CD14-positive monocyte (primary cell): Measurements from ENCODE around the gene GTPBP4. TPM values are rescaled to one million over a fixed set of nuclear protein-coding genes. Genes with fewer than 3 reads are reported as not detected.

Experiments
- DNase-seq, 3 donors: peaks; one replicate each; pipeline ENCODE4 v3.0.0-alpha.2; 2011 to 2022
- H2AFZ ChIP-seq: 2 replicates; pipeline ENCODE4 v1.6.0; 2012; ENCODE audit warnings: mild to moderate bottlenecking, low read depth, low read length, inconsistent platforms; ENCODE audit not compliant: insufficient read depth, poor library complexity, severe bottlenecking
- H3K27ac ChIP-seq, 2 donors: 1 replicate in 1 of 2; 2 replicates in 1 of 2; pipeline ENCODE4 v1.5.1; 2012 to 2013; ENCODE audit warnings: low read length in 2 of 2, control low read depth in 1 of 2, inconsistent platforms in 1 of 2, low read depth in 1 of 2, mild to moderate bottlenecking in 1 of 2
- H3K27me3 ChIP-seq, 2 donors: one replicate each; pipeline versions ENCODE4 v1.6.0 to v1.6.1; 2011 to 2013; ENCODE audit warnings: low read length in 2 of 2; ENCODE audit not compliant: control insufficient read depth in 2 of 2, insufficient read depth in 2 of 2
- H3K36me3 ChIP-seq, 2 donors: replicated peaks in 1 of 2; 1 replicate in 1 of 2; 2 replicates in 1 of 2; pipeline versions ENCODE4 v1.5.1 to v1.6.1; 2012 to 2013; ENCODE audit warnings: low read length in 2 of 2, control low read depth in 1 of 2, inconsistent platforms in 1 of 2, mild to moderate bottlenecking in 1 of 2; ENCODE audit not compliant: insufficient read depth in 2 of 2, control insufficient read depth in 1 of 2
- H3K4me1 ChIP-seq, 2 donors: 1 replicate in 1 of 2; 2 replicates in 1 of 2; pipeline versions ENCODE4 v1.5.1 to v1.6.1; 2012 to 2013; ENCODE audit warnings: low read length in 2 of 2, control low read depth in 1 of 2, inconsistent platforms in 1 of 2, mild to moderate bottlenecking in 1 of 2, moderate library complexity in 1 of 2; ENCODE audit not compliant: insufficient read depth in 2 of 2, control insufficient read depth in 1 of 2
- H3K4me2 ChIP-seq: replicated peaks from 2 replicates; pipeline ENCODE3; 2012; ENCODE audit warnings: low read length, moderate library complexity, mild to moderate bottlenecking; ENCODE audit not compliant: poor library complexity, severe bottlenecking; ENCODE audit errors: extremely low read depth
- H3K4me3 ChIP-seq, 3 experiments: fragments of 200-600 bp in 1 of 3; sonication (generic) in 1 of 3; replicated peaks in 1 of 3; 1 replicate in 2 of 3; 2 replicates in 1 of 3; pipeline ENCODE4 v1.5.1; 2011 to 2013; ENCODE audit warnings: low read length in 3 of 3, mild to moderate bottlenecking in 3 of 3, control low read depth in 2 of 3, low read depth in 2 of 3, inconsistent platforms in 1 of 3, moderate library complexity in 1 of 3
- H3K79me2 ChIP-seq: 2 replicates; pipeline ENCODE4 v1.6.0; 2012; ENCODE audit warnings: mild to moderate bottlenecking, control low read depth, inconsistent platforms, low read length, moderate library complexity; ENCODE audit not compliant: insufficient read depth
- H3K9ac ChIP-seq: 2 replicates; pipeline ENCODE4 v1.6.0; 2017; ENCODE audit warnings: low read length, mild to moderate bottlenecking; ENCODE audit not compliant: insufficient read depth, poor library complexity, severe bottlenecking
- H3K9me3 ChIP-seq, 2 donors: replicated peaks in 1 of 2; 1 replicate in 1 of 2; 2 replicates in 1 of 2; pipeline versions ENCODE4 v1.5.1 to v1.6.1; 2012 to 2013; ENCODE audit warnings: low read length in 2 of 2, control low read depth in 1 of 2; ENCODE audit not compliant: control insufficient read depth in 1 of 2, insufficient read depth in 1 of 2
- H4K20me1 ChIP-seq: 2 replicates; pipeline ENCODE4 v1.6.0; 2012; ENCODE audit warnings: mild to moderate bottlenecking, low read length, control low read depth, moderate library complexity; ENCODE audit not compliant: insufficient read depth
- H3K27ac Mint-ChIP-seq, 7 donors: one replicate each; pipeline ENCODE4 v1.8.0; 2020; ENCODE audit warnings: mild to moderate bottlenecking in 7 of 7, mixed read lengths in 7 of 7, moderate library complexity in 6 of 7, inconsistent platforms in 2 of 7
- H3K27me3 Mint-ChIP-seq, 3 donors: one replicate each; pipeline ENCODE4 v1.8.0; 2021 to 2022; ENCODE audit warnings: low read depth in 3 of 3, mild to moderate bottlenecking in 3 of 3, mixed read lengths in 3 of 3, moderate library complexity in 3 of 3, inconsistent platforms in 1 of 3
- H3K36me3 Mint-ChIP-seq, 2 donors: one replicate each; pipeline ENCODE4 v1.8.0; 2020; ENCODE audit warnings: mixed read lengths in 2 of 2, inconsistent platforms in 1 of 2, mild to moderate bottlenecking in 1 of 2
- H3K4me1 Mint-ChIP-seq: one replicate; pipeline ENCODE4 v1.8.0; 2020; ENCODE audit warnings: mild to moderate bottlenecking, mixed read lengths
- H3K4me3 Mint-ChIP-seq, 2 donors: one replicate each; pipeline ENCODE4 v1.8.0; 2020; ENCODE audit warnings: mild to moderate bottlenecking in 2 of 2, mixed read lengths in 2 of 2, moderate library complexity in 1 of 2
- H3K9me3 Mint-ChIP-seq, 7 donors: one replicate each; pipeline ENCODE4 v1.8.0; 2020 to 2022; ENCODE audit warnings: mixed read lengths in 7 of 7, mild to moderate bottlenecking in 6 of 7, moderate library complexity in 6 of 7, inconsistent platforms in 2 of 7
- CTCF ChIP-seq: fragments of 200-600 bp; IDR thresholded peaks from one replicate; pipeline ENCODE4 v1.8.0; 2022; ENCODE audit warnings: antibody characterized with exemption, mild to moderate bottlenecking
- WGBS: methylation state at CpG from one replicate; pipeline ENCODE4 v1.1.5; 2013; ENCODE audit warnings: missing lambda C conversion rate; ENCODE audit not compliant: insufficient coverage; 5-methylcytosine and 5-hydroxymethylcytosine counted together
- intact Hi-C, 2 donors: fragments of 100-400 bp; cut with micrococcal nuclease; formaldehyde crosslinking; loops; one replicate each; pipeline versions ENCODE4 v1.15.0 to v1.15.1; 2023
- polyA plus RNA-seq, 3 donors: library from polyadenylated mRNA; depleted of rRNA in 1 of 3; unstranded in 2 of 3; stranded (reverse) in 1 of 3; fragments of 300-500 nt in 2 of 3; fragments of >200 nt in 1 of 3; fragmentation: Illumina TruSeq in 2 of 3; gene quantifications; 1 replicate in 2 of 3; 2 replicates in 1 of 3; pipeline ENCODE4 v1.2.3, GENCODE V29; 2012 to 2021

The GTPBP4 gene
- polyA plus RNA-seq, 3 donors, result 9.9 to 16.1 (median 12.2) TPM

- DNase-seq, result no peak
- Histone ChIP-seq H3K4me1 (no peaks in the 10 kb centered on the region), H3K27me3 (no peaks in the 10 kb centered on the region), H4K20me1 (no peaks in the 10 kb centered on the region), H3K79me2 (no peaks in the 10 kb centered on the region), H2AFZ (no peak overlapping the region), H3K27ac (no peak overlapping the region), H3K9ac (no peak overlapping the region), H3K4me3 (no peak overlapping the region), H3K4me2 (no peak overlapping the region), H3K9me3 (no peaks in the 10 kb centered on the region), H3K36me3 (peaks cover 24 to 27% of the 10 kb centered on the region in 2 donors)
- Mint-ChIP-seq H3K27ac (peak overlapping the region in 1 of 7 donors; percentile 0), H3K27me3 (no peaks in the 10 kb centered on the region), H3K4me3 (no peak overlapping the region), H3K9me3 (peaks cover 0 to 4% (median 2%) of the 10 kb centered on the region in 7 donors), H3K36me3 (peaks cover 26 to 37% of the 10 kb centered on the region in 2 donors), H3K4me1 (no peaks in the 10 kb centered on the region)
- WGBS, result 91% methylated on average over 11 of the region's 12 CpGs
- no peak for TF ChIP-seq CTCF
- intact Hi-C loops, result no loop called here
Observed at GRCh38 chr10:1022413-1022812, 34.2 kb downstream of the GTPBP4 start.

- WGBS, result 98% methylated on average over 12 of the region's 12 CpGs
- Mint-ChIP-seq H3K4me1 (no peaks in the 10 kb centered on the region), H3K27ac (no peak overlapping the region), H3K36me3 (peaks cover 15 to 21% of the 10 kb centered on the region in 2 donors), H3K9me3 (peaks cover 0 to 4% (median 2%) of the 10 kb centered on the region in 7 donors), H3K27me3 (no peaks in the 10 kb centered on the region), H3K4me3 (no peak overlapping the region)
- intact Hi-C loops, result no loop called here
- DNase-seq, result no peak
- no peaks in the 10 kb centered on the region for H3K27me3 ChIP-seq
- H3K4me2 ChIP-seq, result no peak overlapping the region
- no peaks in the 10 kb centered on the region for H4K20me1 ChIP-seq
- H3K27ac ChIP-seq, result no peak overlapping the region
- H3K79me2 ChIP-seq, result no peaks in the 10 kb centered on the region
- TF ChIP-seq CTCF, result no peak
- no peaks in the 10 kb centered on the region for H3K9me3 ChIP-seq
- no peak overlapping the region for H2AFZ ChIP-seq
- H3K9ac ChIP-seq, result no peak overlapping the region
- no peaks in the 10 kb centered on the region for H3K4me1 ChIP-seq
- peaks cover 13 to 15% of the 10 kb centered on the region in 2 donors for H3K36me3 ChIP-seq
- no peak overlapping the region for H3K4me3 ChIP-seq
Observed at GRCh38 chr10:1024103-1024502, 35.9 kb downstream of the GTPBP4 start.
